Measurements from ENCODE around the gene FBXO42. TPM values are rescaled to one million over a fixed set of nuclear protein-coding genes. Genes with fewer than 3 reads are reported as not detected.

The FBXO42 gene
- total and polyA plus RNA-seq, 9 of the 15 experiments (the other 6 are each of a cell fraction or from before 2014, with no cell fraction given), result 7.2 to 24.8 (median 17.4) TPM

DNA sequence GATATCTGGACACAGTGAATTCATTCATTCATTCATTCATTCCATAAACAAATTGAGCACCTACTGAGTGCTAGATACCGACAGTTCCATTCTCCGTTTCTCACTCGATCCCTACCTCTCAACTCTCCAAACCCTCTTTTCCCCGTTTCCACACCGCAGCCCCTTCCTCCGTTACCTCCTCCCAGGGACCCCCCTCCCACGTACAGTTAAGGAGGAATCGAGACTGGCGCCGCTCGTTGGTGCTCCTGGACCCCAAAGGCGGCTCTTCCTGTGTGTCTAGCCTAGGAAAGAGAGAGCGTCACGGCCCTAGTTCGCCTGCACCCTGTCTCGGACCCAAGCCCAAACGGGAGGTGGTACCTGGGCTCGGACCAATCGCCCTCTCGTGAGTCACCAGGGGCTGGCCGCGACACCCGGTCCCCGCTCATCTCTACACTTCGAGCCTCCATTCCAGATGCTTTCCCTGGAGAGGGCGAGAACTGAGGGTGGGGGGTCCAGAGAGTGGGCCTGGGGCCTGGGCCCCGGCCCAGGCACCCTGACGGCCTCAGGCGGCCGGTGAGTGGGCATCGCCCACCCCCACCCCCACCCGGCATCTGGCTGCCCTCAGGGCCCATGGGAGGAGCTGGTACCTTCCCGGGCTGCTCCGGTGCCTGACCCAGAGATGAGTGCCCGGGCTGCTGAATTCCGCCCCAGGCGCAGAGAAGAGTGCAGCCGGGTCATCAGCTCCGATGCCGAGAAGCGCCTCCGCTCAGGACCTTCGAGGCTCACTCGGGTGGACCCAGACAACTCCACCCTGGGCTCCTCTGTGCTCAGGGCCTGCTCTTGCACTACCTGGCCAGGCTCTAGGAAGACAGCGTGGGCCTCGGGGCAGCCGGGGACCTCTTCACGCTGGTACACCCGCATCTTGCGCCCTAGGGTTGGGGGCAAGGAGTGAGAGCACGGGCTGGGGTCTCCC lies 144.7 kb downstream of the FBXO42 start (continued):
- TF ChIP-seq MAZ (CRISPR knock-in tag; conservative IDR thresholded peaks at IDR 0.05 in 1 of 2, IDR thresholded peaks at IDR 0.05 in 1 of 2) (0 out of 4 replicates have a peak, but pooled peaks of 1 of the 2 experiments have one; percentile 3), ETV5 (CRISPR knock-in tag; IDR thresholded peaks at IDR 0.05; ENCODE audit: low read depth) (no peak), ZC3H8 (IDR thresholded peaks at IDR 0.05) (no peak), THRAP3 (IDR thresholded peaks at IDR 0.05; ENCODE audit: borderline replicate concordance) (no peak; the same call in 1 of the 2 replicates), RBM22 (IDR thresholded peaks at IDR 0.05; ENCODE audit: low read depth, low read length, poor library complexity, severe bottlenecking) (no peak), MCM3 (IDR thresholded peaks at IDR 0.05) (no peak), KDM4B (IDR thresholded peaks at IDR 0.05; ENCODE audit: borderline replicate concordance in 2 of 2, low read depth in 1 of 2) (no peak), MCM5 (IDR thresholded peaks at IDR 0.05; ENCODE audit: low read depth) (no peak), HNRNPLL (IDR thresholded peaks at IDR 0.05; ENCODE audit: low read depth, low read length, poor library complexity, severe bottlenecking) (no peak)
- TF ChIP-seq, protein P1, sequence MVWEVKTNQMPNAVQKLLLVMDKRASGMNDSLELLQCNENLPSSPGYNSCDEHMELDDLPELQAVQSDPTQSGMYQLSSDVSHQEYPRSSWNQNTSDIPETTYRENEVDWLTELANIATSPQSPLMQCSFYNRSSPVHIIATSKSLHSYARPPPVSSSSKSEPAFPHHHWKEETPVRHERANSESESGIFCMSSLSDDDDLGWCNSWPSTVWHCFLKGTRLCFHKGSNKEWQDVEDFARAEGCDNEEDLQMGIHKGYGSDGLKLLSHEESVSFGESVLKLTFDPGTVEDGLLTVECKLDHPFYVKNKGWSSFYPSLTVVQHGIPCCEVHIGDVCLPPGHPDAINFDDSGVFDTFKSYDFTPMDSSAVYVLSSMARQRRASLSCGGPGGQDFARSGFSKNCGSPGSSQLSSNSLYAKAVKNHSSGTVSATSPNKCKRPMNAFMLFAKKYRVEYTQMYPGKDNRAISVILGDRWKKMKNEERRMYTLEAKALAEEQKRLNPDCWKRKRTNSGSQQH (CRISPR knock-in tag; IDR thresholded peaks at IDR 0.05), result peak; percentile 67; the same call in 1 of the 2 replicates
- TF ChIP-seq, protein P2, sequence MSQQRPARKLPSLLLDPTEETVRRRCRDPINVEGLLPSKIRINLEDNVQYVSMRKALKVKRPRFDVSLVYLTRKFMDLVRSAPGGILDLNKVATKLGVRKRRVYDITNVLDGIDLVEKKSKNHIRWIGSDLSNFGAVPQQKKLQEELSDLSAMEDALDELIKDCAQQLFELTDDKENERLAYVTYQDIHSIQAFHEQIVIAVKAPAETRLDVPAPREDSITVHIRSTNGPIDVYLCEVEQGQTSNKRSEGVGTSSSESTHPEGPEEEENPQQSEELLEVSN (IDR thresholded peaks at IDR 0.05; ENCODE audit: borderline replicate concordance in 1 of 2, extremely low read depth in 1 of 2, insufficient read depth in 1 of 2, insufficient read length in 1 of 2, low read depth in 1 of 2, low read length in 1 of 2, poor library complexity in 1 of 2, severe bottlenecking in 1 of 2), result no peak
- TF ChIP-seq, protein P3, sequence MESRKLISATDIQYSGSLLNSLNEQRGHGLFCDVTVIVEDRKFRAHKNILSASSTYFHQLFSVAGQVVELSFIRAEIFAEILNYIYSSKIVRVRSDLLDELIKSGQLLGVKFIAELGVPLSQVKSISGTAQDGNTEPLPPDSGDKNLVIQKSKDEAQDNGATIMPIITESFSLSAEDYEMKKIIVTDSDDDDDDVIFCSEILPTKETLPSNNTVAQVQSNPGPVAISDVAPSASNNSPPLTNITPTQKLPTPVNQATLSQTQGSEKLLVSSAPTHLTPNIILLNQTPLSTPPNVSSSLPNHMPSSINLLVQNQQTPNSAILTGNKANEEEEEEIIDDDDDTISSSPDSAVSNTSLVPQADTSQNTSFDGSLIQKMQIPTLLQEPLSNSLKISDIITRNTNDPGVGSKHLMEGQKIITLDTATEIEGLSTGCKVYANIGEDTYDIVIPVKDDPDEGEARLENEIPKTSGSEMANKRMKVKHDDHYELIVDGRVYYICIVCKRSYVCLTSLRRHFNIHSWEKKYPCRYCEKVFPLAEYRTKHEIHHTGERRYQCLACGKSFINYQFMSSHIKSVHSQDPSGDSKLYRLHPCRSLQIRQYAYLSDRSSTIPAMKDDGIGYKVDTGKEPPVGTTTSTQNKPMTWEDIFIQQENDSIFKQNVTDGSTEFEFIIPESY (CRISPR knock-in tag; IDR thresholded peaks at IDR 0.05), result 0 out of 2 replicates have a peak, but pooled peaks have one; percentile 23
- TF ChIP-seq, protein P4, sequence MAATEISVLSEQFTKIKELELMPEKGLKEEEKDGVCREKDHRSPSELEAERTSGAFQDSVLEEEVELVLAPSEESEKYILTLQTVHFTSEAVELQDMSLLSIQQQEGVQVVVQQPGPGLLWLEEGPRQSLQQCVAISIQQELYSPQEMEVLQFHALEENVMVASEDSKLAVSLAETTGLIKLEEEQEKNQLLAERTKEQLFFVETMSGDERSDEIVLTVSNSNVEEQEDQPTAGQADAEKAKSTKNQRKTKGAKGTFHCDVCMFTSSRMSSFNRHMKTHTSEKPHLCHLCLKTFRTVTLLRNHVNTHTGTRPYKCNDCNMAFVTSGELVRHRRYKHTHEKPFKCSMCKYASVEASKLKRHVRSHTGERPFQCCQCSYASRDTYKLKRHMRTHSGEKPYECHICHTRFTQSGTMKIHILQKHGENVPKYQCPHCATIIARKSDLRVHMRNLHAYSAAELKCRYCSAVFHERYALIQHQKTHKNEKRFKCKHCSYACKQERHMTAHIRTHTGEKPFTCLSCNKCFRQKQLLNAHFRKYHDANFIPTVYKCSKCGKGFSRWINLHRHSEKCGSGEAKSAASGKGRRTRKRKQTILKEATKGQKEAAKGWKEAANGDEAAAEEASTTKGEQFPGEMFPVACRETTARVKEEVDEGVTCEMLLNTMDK (IDR thresholded peaks at IDR 0.05; ENCODE audit: borderline replicate concordance, insufficient read depth, low read depth, low read length, poor library complexity, severe bottlenecking), result no peak
- TF ChIP-seq, protein P5, sequence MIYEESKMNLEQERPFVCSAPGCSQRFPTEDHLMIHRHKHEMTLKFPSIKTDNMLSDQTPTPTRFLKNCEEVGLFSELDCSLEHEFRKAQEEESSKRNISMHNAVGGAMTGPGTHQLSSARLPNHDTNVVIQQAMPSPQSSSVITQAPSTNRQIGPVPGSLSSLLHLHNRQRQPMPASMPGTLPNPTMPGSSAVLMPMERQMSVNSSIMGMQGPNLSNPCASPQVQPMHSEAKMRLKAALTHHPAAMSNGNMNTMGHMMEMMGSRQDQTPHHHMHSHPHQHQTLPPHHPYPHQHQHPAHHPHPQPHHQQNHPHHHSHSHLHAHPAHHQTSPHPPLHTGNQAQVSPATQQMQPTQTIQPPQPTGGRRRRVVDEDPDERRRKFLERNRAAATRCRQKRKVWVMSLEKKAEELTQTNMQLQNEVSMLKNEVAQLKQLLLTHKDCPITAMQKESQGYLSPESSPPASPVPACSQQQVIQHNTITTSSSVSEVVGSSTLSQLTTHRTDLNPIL (CRISPR knock-in tag; IDR thresholded peaks at IDR 0.05), result no peak
- TF ChIP-seq, protein P6, sequence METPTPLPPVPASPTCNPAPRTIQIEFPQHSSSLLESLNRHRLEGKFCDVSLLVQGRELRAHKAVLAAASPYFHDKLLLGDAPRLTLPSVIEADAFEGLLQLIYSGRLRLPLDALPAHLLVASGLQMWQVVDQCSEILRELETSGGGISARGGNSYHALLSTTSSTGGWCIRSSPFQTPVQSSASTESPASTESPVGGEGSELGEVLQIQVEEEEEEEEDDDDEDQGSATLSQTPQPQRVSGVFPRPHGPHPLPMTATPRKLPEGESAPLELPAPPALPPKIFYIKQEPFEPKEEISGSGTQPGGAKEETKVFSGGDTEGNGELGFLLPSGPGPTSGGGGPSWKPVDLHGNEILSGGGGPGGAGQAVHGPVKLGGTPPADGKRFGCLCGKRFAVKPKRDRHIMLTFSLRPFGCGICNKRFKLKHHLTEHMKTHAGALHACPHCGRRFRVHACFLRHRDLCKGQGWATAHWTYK (CRISPR knock-in tag; IDR thresholded peaks at IDR 0.05), result no peak

Data from K562 (cell line).